Central memory CD4-positive, alpha-beta T cell (primary cell): ENCODE measurements around the gene SPAG4.

Experiments used
- DNase-seq: peaks from one replicate; pipeline ENCODE4 v3.0.0; 2022
- total RNA-seq, 3 experiments: gene quantifications; one replicate each; lab custom pipeline; 2026; lab: John Stamatoyannopoulos, UW

SPAG4 gene, protein sequence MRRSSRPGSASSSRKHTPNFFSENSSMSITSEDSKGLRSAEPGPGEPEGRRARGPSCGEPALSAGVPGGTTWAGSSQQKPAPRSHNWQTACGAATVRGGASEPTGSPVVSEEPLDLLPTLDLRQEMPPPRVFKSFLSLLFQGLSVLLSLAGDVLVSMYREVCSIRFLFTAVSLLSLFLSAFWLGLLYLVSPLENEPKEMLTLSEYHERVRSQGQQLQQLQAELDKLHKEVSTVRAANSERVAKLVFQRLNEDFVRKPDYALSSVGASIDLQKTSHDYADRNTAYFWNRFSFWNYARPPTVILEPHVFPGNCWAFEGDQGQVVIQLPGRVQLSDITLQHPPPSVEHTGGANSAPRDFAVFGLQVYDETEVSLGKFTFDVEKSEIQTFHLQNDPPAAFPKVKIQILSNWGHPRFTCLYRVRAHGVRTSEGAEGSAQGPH
- total RNA-seq = 0.54 to 5.6 (median 1.6) reads per million in 3 experiments

DNA sequence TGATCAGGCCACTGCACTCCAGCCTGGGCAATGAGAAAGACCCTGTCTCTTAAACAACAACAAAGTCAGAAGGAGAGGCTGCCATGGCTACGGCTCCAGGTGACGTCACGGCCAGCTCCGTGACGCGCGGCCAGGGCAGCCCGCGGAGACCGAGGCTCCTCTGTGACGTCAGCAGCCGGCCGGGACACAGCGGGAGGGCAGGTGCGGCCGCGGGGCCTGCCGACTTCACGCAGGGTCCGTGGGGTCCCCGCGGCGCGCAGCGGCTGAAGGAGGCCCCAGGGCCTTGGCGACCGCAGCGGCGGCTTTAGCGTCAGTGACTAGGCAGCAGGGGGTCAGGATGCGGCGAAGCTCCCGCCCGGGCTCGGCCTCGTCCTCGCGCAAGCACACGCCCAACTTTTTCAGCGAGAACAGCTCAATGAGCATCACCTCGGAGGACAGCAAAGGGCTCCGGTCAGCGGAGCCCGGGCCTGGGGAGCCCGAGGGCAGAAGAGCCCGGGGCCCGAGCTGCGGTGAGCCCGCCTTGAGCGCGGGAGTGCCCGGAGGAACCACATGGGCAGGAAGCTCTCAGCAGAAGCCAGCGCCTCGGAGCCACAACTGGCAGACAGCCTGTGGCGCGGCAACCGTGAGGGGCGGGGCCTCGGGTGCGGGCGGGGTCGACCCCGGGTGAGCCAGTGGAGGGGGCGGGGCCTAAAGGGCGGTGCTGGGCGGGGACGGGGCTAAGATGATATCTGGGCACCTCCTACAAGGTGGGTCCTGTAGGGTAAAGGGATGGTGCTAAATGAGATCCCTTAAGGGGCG is at the start of gene SPAG4:
TSS of gene SPAG4 (plus strand) at position 163 of the 798 bp plus-strand sequence. CDS start at position 338, 175 bp downstream.
- peak; percentile 100 for DNase-seq

DNA sequence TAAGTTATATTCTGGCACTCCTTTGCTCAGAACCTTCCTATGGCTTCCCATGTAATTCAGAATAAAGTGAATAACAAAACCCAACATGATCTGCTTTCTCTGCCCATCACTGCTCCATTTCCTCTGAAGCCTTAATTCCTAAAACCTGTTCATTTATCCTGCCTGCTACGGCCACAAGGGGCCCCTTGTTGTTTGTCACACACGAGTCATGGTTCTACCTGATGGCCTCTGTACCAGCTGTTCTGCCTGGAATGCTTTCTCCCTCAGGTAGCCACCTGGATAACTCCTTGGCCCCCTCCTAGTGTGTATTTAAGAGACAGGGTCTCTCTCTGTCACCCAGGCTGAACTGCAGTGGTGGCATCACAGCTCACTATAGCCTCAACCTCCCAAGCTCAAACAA is 47.0 kb upstream of the SPAG4 start:
- no peak for DNase-seq

DNA sequence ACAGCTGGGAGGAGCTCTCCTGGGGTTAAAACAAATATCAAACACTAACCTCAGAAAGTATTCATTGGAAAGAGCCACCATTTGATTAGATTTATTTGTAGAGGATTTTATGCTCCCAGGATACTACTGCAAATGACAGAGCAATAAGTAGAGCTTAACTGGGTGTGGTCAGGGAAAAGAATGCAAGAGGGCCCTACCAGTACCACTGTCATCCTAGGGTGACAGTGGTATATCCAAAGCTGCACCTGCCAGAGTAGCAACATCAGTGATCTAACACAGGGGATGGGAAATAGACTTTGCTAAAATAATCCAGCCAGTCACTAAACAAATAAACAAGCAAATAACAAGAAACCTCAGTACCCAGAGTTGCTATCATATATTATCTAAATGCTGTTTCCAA is 44.1 kb upstream of the SPAG4 start:
- DNase-seq = no peak

DNA sequence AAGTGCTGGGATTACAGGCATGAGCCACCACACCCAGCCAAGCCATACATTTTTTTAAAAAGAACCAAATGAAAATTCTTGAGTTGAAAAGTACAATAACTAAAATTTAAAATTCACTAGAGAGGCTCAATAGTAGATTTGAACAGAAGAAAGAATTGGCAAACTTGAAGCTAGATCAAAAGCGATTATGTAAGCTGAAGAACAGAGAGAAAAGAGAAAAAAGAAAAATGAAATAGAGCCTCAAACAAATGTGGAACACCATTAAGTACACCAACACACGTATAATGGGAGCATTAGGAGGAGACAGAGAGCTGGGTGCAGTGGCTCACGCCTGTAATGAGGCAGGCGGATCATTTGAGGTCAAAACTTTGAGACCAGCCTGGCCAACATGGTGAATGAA is 42.8 kb upstream of the SPAG4 start:
- DNase-seq = no peak

DNA sequence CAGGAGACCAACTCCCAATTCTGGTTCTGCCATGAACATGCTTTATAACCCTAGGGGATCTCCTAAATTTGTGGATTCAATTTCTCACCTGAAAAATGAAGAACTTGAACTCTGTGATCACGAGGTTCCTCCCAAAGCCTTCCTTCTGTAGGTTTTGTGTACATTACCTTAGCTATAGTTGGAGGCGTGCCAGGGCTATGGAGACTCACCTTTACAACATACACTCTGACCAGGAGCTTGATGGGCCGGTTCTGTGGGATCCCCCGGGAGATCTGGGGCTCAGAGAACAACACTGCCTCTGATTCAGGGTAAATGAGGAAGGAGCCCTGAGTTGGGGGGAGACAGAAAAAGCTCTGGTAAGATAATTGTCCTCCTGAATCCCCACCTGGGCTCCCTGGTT is 39.7 kb upstream of the SPAG4 start:
- no peak for DNase-seq

DNA sequence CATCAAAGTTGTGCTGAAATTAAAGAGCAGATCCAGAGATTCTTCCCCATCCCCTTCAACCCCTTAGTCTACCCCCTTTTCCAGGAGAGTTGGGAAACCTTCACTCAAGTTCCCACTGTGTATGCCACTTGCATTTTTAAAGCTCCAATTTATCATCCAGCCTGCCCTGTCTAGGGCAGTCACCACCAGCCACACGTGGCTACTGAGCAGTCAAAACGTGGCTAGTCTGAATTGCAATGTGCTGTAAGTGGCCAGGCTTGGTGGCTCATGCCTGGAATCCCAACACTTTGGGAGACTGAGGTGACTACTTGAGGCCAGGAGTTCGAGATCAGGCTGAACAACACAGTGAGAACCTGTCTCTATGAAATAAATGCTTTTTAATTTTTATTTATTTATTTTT is 38.8 kb upstream of the SPAG4 start:
- DNase-seq = no peak

DNA sequence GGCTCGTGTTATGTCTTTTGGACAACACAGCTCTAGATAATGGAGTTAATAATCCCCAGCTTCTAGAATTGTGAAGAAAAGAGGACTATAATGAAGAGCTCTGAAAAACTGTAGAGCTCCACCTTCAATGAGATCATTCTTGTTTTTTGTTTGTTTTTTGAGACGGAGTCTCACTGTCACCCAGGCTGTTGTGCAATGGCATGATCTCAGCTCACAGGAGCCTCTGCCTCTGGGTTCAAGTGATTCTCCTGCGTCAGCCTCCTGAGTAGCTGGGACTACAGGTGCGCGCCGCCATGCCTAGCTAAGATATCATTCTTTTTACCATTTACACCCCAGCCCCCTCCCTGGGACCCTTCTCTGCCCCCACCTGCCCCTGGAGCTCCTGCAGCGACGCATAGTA is 37.2 kb upstream of the SPAG4 start:
- no peak for DNase-seq

DNA sequence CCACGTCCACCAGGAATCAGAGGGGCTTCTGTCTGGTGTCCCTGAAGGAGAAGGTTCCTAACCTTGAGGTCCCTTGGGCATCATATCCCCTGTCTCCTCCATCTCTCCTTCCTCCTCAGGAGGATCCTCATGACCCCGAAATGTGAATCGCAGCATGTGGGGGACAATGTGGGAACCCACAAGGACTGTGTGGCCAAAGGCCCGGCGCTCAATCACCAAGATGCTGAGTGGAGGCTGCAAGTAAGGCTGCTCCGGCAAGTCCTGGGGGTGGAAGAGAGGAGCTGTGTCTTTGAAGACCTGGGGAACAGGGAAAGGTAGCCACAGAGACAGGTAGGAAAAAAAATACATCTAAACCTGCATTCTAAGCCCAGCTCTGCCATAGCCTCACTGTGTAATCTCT is 36.4 kb upstream of the SPAG4 start:
- DNase-seq = no peak

DNA sequence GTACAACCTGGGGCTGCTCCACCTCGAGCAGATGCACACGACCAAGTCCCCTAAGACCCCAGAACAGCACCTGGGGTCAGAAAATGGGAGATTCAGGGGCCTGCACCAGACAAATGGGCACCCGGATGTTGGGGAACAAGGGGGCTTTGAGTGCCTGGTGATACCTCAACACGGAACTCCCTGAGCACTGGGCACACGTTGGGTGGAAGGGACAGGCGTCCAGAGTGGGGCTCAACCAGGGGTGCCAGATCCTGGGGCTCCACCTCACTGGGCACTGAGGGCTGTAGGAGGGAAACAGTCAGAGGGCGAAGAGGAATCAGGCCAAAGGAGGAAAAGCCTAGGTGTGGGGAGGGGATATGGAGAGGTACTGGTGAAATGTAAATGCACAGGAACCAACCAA is 33.5 kb upstream of the SPAG4 start:
- no peak for DNase-seq

DNA sequence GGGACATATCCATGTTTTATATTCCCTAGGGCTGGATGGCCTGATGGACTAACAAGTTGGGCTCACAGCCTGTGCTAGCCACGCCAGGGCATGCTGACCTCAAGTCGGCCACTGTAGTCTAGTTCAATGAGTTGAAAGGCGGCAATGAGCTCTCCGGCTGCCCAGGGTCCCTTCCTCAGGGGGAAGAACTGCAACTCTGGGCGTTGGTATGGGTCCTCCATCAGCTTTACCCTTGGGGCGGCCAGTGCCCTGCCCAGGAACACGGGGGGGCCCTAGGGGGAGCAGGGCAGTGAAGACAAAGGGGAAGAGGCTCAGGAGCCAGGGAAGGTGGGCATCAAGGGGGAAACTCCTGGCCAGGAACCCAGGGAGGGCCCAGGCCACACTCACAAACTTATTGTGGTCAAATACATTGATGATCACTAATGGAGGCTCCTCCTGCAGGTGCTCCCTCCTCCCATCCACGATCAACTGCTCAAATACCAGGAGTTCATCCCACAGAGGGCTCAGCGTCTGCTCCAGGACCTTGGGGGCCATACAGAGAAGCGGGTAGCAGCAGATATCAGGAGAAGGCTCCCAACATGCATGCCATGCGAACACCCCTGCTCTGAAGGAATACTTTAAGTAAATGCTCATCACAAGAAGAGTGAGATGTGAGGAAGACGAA is 32.8 kb upstream of the SPAG4 start:
- no peak for DNase-seq

DNA sequence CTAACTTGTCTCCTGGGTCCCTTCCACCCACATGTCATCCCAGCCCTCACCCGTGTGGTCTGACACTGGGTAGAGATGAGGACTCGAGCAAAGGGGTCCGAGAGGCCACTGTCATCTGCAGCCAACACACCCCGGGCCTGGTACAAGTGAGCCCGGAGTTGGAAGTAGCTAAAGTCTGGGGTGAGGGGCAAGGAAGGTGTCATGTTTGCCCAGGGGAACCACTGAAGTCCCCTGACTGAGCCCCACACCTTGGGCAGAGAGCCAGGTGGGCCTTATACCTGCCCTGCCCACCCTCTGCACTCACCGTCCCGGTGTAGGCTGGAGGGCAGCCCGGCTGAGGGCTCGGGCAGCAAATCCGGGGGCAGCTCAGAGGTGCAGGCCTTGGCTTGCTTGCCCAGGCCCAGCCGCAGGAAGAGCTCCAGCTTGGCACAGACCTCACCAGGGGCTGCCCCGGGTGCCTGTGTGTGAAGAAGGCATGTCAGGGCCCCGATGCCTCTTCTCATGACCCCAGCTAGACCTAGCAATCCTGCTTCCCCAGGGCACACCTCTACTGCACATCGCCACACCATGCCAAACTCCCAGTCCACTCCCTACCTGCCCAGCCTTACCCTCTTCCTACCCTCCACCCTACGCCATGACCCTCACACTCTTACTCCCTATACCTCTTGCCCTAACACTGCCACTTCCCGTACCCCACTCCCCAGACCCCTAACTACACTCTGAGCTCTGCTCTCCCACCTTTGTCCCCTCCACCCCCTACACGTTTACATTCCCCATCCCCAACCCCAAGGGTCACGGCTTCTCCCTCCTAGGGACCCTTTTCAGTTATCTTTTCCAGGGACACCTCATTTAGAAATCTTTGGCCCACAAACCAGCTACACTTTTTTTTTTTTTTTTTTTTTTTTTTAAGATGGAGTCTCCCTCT is 31.7 kb upstream of the SPAG4 start:
- DNase-seq = no peak

DNA sequence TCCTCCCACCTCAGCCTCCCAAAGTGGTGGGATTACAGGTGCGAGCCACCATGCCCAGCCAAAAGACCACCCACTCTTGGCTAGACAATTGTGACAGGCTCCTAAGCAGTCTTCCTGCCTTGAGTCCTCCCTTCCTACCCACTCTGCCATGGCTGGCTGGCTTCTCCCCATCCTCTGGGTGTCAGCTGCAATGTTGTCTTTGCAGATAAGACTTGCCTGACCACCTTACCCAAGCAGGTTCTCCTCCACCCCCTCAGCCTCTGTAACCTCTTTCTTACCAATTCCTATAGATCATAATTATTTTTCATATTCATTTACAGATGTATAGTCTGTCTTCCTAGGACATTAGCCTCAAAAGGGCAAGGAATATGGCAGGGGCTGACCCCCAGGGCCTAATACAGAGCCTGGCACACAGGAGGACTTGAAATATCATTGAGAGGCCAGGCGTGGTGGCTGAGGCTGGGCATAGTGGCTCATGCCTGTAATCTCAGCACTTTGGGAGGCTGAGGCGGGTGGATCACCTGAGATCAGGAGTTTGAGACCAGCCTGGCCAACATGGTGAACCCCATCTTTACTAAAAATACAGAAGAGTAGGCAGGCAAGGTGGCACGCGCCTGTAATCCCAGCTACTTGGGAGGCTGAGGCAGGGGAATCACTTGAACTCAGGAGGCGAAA is 28.7 kb upstream of the SPAG4 start:
- no peak for DNase-seq

DNA sequence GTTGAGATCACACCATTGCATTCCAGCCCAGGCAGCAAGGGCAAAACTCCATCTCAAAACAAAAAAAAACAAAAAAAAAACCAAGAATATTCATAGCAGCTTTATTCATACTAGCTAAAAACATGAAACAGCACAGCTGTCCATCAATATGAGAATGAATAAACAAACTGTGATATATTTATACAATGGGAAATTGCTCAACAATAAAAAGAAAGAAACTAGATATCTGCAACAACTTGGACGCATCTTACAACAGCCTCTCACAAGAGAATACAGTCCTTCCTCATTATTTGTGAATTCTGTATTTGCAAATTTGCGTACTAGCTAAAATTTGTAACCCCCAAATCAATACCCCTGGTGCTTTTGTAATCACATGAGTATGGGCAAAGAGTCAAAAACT is 28.2 kb upstream of the SPAG4 start:
- no peak for DNase-seq

DNA sequence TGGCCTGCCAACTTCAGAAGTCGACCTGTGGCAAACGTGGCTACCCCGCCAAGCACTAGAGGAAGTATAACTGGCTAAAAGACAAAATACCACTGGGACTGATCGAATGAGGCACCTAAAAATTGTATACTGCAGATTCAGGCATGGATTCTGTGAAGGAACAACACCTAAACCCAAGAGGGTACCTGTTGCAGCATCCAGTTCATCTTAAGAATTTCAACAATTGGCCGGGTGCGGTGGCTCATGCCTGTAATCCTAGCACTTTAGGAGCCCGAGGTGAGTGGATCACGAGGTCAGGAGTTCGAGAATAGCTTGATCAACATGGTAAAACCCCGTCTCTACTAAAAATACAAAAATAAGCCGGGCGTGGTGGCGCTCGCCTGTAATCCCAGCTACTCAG is 27.2 kb upstream of the SPAG4 start:
- DNase-seq = no peak

DNA sequence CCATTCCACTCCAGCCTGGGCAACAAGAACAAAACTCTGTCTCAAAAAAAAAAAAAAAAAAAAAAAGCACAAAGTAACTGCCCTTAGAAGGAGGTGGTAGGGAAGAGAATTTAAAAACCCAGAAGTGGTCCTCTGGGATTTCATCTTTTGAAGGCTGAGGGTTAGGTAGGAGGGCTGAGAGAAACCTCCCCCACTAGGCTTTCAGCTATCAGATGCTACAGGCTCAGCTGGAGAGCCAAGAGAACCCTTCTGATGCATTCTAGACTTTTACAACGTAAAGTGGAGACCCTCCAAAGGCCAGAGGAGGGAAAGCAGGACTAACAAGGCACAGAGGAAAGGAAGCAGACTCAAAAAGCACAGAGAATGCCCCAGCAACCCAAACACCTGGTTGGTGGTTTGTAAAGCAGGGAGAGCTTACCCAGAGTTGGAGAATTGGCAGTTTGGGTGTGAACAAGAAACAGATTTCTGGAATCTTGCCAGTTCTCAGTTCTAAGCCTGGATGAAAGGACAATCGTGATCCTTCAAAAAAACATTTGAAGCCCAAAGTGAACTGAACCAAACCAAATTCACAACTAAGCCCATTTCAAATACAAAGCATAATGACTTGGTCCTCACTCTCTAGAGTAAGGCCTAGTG is 23.2 kb upstream of the SPAG4 start:
- DNase-seq = no peak

DNA sequence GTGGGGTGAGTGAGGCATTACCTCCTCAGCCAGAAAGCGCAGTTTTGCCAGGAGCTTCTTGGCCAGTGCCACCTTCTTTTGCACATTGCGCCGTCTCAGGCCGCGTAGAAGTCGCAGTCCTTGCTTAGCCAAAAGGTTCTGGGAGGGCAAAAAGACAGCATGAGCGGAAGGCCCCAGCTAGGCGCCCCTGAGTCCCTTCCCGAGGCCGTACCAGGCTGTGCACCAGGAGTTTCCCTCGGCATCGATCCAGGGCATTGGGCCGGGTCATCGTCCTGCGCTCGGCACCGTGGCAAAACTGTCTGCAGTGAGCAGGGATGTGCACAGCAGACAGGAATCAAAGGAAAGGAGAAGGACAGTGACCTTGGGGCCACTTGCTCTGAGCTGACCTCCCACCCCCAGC is 20.2 kb upstream of the SPAG4 start:
- DNase-seq = no peak

DNA sequence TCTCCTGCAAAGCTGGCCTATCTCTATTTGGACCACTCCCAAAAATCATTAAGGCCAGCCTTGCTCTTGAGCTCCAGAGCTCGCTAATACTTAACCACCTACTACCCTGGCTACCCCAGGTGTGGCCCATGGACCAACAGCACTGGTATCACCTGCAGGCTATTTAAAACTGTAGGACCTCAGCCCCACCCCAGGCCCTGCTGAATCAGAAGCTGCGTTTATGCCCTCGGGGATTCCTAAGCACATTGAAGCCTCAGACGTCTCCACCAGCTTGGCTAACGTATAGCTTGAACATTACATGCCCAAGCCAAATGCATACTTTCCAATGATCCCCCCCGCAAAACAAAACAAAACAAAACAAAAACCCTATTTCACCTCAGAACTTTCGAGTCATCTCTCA is 19.7 kb upstream of the SPAG4 start:
- DNase-seq = no peak

DNA sequence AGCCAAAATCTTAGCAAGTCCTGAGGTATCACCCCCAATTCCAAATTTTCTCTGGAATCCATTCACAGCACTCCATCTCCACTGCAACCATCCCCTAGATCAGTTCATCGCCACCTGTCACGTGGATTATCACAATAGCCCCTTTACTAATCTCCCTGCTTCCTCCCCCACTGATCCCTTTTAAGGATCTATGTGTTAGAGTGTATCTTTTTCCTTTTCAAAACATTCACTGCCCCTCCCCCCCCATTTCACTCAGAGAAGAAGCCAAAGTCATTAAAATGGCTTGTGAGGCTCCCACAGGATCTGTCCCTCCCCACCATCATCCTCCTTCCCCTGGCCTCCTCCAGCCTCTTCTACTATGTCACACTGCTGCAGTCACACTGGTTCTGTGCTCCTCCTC is 18.4 kb upstream of the SPAG4 start:
- no peak for DNase-seq

DNA sequence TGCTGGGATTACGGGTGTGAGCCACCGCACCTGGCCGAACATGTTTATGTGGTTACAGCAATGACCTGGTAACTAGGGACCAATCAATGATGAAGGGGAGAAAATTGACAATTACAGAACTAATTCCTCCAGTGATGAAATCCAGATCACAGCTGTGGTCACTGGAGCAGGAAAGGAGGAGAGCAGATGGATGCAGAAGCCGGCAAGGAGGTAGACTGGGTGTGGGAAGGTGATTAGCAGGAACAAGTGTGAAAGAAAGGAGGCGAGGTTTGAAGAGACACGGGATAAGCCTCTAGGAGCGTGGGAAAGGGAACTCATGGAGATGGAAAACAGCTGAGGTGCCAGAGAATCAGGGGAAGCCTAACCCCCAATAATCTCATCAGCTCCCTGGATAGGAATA is 17.2 kb upstream of the SPAG4 start:
- DNase-seq = no peak

DNA sequence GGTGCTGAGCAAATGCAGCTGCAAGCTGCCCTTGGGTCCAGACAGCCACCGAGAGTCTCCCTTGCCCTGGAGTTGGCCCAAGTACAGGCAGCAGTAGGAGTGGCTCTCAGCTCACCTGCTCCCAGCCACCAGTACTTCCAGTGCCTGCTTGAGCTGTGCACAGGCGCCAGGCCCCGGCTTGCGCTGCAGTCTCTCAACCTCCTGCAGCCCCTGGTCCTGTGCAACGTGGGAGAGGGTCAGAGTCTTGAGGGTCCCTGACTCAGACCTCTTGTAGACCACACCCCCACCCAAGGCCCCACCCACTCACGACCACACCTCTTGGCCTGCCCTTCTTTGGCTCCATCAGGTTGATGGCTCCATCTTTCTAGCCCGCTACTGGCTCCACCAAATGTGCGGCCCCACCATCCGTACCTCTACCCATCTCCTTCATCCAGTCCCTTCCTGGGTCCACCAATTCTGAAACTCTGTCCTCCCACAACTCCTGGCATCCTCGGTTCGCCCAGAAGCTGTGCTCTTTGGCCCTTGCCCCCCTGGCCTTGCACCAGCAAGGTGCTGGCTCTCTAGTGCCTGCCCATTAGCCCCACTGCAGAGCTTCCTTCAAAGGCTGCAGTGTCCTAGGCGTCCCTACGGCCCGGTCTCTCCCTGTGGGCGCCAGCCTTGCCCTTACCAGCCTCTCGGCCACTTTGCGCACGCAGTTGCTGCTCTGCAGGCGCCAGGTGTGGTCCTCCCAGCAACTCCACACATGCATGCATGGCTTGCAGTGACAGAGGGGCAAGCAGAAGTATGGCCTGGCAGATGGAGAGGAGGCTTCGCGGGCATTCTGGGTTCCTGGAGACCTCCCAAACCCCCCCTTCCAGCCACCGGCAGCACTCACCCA is 16.5 kb upstream of the SPAG4 start:
- no peak for DNase-seq
